OCI-M2 (cell line): ENCODE results near the gene CLEC10A.
"Not testable (repeated sequence)": the region's sequence is repeated elsewhere in the genome, so short reads cannot be mapped to it uniquely, and the experiment has no call there.

Source experiments
- DNase-seq: peaks from one replicate; lab custom pipeline; 2025; ENCODE audit not compliant: unreplicated experiment; lab: John Stamatoyannopoulos, UW

CLEC10A gene

GRCh38 chr17:7079581-7080455 lies at the start of gene CLEC10A:
Gene CLEC10A (minus strand): TSS chr17:7080251. CDS start chr17:7078812, 1,439 bp downstream.
- DNase-seq, result no peak

- no peak for DNase-seq
Measured at GRCh38 chr17:7129311-7129710, 49.3 kb upstream of the CLEC10A start.

- DNase-seq, result no peak
Measured at GRCh38 chr17:7128160-7128559, 48.1 kb upstream of the CLEC10A start.

- DNase-seq, result not testable (repeated sequence)
Measured at GRCh38 chr17:7127501-7127900, 47.5 kb upstream of the CLEC10A start.

DNA sequence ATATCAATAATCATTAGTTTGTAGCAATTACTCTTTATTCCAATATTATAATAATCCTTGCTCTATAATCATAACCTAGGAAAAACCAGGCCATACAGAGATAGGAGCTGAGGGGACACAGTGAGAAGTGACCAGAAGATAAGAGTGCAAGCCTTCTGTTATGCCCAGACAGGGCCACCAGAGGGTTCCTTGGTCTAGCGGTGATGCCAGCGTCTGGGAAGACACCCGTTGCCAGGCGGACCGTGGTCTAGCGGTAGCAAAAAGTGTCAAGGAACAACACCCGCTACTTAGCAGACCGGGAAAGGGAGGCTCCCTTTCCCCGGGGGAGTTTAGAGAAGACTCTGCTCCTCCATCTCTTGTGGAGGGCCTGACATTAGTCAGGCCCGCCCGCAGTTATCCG lies 46.3 kb upstream of the CLEC10A start:
- not testable (repeated sequence) for DNase-seq

- no peak for DNase-seq
Measured at GRCh38 chr17:7124923-7125322, 44.9 kb upstream of the CLEC10A start.

DNA sequence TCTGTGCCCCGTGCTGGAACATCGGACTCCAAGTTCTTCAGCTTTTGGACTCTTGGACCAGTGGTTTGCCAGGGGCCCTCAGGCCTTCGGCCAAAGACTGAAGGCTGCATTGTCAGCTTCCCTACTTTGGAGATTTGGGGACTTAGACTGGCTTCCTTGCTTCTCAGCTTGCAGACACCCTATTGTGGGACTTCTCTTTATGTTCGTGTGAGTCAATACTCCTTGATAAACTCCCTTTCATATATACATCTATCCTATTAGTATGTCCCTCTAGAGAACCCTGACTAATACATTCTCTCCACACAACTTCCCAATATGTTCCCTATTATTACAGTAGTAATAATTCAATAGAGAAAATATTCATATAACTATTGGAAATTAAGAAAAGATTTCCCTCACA lies 43.8 kb upstream of the CLEC10A start:
- DNase-seq, result no peak

DNA sequence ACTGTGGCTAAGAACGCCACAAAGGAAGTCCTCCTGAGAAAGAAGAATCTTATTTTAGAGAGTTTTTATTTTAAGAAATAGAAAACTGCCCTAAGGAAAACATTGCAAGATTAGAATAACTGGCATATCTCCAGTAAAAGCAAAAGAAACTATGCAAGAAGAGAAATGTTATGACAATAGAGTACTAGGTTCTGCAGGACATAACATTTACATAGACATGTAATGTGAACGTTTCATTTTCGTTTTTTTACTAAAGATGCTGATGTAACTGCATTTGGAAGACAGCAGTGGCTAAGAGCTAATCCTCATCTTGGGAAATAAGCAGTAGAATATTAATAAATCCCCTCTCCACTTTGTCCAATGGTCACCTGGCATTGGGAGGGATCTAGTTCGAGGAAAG lies 42.3 kb upstream of the CLEC10A start:
- DNase-seq, result no peak

- DNase-seq, result not testable (repeated sequence)
Measured at GRCh38 chr17:7120635-7121034, 40.6 kb upstream of the CLEC10A start.

- DNase-seq, result no peak
Measured at GRCh38 chr17:7120123-7120522, 40.1 kb upstream of the CLEC10A start.

- DNase-seq, result no peak
Measured at GRCh38 chr17:7119314-7119713, 39.3 kb upstream of the CLEC10A start.

GRCh38 chr17:7114875-7115614 lies 35.0 kb upstream of the CLEC10A start:
- no peak for DNase-seq

DNA sequence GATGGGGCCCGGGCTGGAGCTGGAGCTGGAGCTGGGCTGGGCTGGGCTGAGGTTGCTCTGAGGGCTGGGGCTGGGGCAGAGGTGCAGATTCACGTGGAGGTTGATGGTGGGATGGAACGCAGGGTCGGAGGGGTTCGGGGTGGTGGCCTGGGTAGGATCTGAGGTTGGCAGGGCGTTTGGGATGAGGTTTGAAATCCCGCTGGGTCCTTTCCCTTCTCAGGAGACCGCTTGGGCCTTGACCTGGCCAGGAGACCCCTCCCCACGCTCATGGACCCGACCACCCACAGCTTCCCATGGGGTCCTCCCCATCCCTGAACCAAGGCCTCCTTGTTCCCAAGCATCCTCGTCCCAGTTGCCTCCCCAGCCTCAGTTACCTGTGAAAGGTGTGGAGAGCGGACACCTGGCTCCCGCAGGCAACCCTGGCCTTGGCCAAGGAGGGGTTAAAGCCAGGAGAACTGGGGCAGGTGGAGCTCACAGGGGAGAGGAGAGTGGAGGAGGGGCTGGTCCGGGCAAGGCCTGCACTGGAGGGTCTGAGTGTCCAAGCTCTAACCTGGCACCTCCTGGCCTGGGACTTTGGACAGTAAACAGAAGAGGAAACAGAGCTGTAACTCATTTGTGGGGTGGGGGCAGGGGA lies 34.3 kb upstream of the CLEC10A start, which contains the start of gene ASGR2:
Gene ASGR2, minus strand, starts transcription at position 582 of the 634 bp plus-strand sequence. CDS start 582 bp downstream, outside the sequence.
- DNase-seq, result no peak

- DNase-seq, result no peak
Measured at GRCh38 chr17:7113273-7114071, 33.4 kb upstream of the CLEC10A start.

DNA sequence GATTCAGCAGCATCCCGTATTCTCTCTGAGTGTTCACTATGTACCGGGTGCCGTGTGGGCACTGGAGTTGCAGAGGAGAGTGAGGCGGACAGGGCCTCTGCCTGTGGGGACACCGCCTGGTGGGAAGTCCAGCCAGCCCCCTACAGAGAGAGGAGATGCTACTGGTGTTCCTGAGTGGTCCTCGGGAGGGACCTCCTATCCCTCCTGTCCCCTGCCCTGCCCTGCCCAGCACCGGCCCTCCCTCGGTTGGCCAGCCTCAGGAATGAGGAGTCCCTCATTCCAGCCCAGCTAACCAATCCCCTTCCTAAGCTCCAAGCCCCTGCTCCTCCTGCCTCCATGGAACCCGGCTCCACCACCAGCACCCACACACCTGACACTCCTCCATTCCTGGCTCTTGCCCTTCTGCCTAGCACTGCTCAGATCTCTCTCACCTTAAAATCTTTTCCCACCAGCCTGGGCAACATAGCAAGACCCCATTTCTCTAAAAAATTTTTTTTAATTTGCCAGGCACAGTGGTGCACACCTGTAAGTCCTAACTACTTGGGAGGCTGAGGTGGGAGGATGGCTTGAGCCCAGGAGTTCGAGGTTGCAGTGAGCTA lies 32.6 kb upstream of the CLEC10A start:
- no peak for DNase-seq

DNA sequence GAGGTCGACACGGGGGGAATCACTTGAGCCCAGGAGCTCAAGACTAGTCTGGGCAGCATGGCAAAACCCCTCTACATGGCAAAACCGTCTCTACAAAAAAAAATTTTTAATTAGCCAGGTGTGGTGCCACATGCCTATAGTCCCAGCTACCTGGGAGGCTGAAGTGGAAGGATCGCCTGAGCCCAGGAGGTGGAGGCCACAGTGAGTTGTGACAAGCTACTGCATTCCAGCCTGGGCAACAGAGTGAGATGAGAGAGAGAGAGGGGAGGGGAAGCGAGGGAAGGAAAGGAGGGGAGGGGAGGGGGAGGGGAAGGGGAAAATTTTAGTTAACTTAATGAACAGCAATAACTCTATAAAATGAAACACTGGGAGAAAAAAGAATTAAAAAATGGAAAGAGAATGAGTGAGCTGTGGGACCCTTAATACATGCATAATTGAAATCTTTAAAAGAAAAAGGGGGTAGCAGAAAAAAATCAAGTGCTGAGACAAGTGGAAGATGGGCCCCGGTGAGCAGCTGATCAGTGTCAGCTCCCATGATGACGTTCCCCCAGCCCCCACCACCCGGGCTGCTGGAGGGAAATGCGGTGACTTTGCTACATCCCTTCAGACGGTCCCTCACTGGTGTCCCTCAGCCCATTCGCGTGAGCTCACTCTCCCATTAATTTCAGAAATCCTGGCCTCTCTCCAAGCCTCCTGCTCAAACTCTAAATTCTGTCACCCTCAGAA lies 31.9 kb upstream of the CLEC10A start:
- DNase-seq, result no peak

GRCh38 chr17:7110617-7111306 lies 30.7 kb upstream of the CLEC10A start:
- no peak for DNase-seq

DNA sequence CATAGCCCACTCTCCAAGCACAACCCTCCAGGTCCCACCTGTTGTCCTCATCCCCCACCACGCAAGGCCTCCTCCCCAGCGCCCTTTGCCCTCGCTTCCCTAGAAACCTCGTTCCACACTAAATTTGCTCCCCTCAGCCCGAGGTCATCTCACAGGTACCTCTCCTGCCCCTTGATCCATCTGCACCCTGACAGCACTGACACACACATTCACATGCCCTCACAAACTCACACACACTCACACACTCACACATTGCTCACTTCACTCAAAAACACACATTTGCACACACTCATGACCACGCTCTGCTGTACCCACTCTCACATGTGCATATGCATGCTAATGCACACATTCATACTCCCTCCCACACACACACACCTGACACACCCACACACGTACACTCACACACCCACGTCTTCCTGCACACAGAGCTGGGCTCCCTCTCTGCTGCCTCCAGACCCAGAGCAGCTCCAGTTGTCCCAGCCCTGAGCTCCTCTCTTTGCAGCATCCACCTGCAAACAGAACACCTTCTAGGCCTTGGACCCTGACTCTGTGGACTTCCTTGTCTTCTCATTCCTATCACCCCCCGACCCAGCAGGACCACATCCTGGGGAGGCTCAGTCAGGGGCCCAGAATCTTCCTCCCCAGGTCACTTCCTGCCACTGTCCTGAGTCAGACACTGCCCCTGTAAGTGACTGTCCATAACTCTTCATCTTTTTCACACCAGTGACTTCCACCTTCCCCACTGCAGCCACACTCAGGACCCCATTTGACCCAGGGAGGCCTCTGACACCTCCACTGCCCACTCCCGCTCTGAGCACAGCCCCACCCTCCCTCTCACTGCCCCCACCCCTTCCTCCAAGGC lies 29.6 kb upstream of the CLEC10A start:
- DNase-seq, result no peak
